Activated naive CD4-positive, alpha-beta T cell treated with anti-CD3 and anti-CD28 coated beads, Interleukin-2, amount 10 ng/mL, durations not matched to agents 5 hours and 36 hours (primary cell): ENCODE data around the gene ALX4. TPM values are rescaled to one million over a fixed set of nuclear protein-coding genes. Genes with fewer than 3 reads are reported as not detected.

Experiments
- total RNA-seq, 2 experiments: library from RNA; stranded (reverse); gene quantifications; one replicate each; pipeline ENCODE4 v1.2.3, GENCODE V29; 2021

ALX4 gene
- total RNA-seq, result not detected

GRCh38 chr11:44309478-44310205 is at the start of gene ALX4:
Gene ALX4 (minus strand): TSS chr11:44310139. CDS start chr11:44310062, 77 bp downstream.

Other genes starting within 250 kb of the ALX4 start
- 10 to 100 TPM; 51.9 to 52.3 TPM for gene ACCS, start 243.9 kb downstream of the ALX4 start, total RNA-seq
- 10 to 100 TPM; 24.6 to 27.6 TPM for gene EXT2, start 214.5 kb downstream of the ALX4 start, total RNA-seq